GM19468 (cell line): Measurements from ENCODE around the gene YPEL2.

Experiments
- ATAC-seq: cut with Tn5 transposase; IDR thresholded peaks from one replicate; pipeline ENCODE4 v1.9.1; 2021; ENCODE audit warnings: mild to moderate bottlenecking, moderate library complexity, moderate number of reproducible peaks; ENCODE audit not compliant: unreplicated experiment; ENCODE audit errors: extremely low read depth

Gene YPEL2

GRCh38 chr17:59355030-59355701, 23.7 kb downstream of the YPEL2 start:
- ATAC-seq, result no peak

DNA sequence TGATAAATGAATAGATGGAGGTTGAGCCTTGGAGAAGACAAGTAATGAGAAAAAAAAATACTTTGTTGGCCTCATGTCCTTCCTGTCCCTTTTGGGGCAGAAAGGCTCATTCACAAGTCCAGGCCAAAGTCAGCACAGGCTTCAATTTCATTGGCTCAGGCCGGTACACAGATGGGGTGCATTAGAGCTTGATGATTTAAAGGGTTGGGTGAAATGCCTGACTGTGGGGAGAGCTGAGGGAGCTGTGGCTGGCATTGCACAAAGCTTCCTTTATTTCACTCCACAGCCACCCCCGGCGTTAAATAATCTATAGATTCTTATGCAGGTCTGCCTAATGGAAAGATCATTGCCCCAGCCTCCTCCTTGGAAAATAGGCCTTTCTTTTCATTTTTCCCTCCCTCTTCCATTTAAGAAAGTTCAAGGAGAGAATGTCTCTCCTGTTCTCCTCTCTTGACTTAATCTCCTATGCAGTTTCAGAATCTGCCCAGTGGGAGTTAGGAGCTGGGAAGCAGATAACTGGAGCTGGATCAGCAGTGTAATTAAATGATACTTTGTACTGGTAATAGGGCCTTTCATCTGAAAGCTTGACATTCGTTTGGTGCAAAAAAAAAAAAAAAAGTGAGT, 24.4 kb downstream of the YPEL2 start:
- ATAC-seq, result no peak

- ATAC-seq, result no peak
Measured at GRCh38 chr17:59356543-59357218, 25.2 kb downstream of the YPEL2 start.

GRCh38 chr17:59357219-59357697, 25.8 kb downstream of the YPEL2 start:
- no peak for ATAC-seq

DNA sequence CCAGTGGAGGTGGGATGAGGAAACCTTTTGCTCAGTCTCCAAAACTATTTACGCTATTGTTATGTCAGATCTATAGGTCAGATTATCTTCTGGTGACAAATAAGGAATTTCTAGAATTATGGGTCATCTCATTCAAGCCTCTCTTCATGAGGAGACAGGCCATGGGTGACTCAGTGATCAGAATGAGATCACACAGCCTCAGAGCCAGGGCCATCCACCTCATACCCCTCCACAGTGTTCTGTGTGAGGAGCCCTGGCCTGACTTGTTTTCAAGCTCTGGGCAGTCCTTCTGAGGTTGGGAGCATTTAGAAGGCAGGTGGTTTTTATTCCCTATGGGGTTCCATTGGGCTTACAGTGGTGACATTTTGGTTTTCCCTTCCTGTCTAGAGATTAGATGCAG, 26.5 kb downstream of the YPEL2 start:
- ATAC-seq, result no peak

- ATAC-seq, result no peak
Measured at GRCh38 chr17:59361386-59361785, 29.9 kb downstream of the YPEL2 start.

DNA sequence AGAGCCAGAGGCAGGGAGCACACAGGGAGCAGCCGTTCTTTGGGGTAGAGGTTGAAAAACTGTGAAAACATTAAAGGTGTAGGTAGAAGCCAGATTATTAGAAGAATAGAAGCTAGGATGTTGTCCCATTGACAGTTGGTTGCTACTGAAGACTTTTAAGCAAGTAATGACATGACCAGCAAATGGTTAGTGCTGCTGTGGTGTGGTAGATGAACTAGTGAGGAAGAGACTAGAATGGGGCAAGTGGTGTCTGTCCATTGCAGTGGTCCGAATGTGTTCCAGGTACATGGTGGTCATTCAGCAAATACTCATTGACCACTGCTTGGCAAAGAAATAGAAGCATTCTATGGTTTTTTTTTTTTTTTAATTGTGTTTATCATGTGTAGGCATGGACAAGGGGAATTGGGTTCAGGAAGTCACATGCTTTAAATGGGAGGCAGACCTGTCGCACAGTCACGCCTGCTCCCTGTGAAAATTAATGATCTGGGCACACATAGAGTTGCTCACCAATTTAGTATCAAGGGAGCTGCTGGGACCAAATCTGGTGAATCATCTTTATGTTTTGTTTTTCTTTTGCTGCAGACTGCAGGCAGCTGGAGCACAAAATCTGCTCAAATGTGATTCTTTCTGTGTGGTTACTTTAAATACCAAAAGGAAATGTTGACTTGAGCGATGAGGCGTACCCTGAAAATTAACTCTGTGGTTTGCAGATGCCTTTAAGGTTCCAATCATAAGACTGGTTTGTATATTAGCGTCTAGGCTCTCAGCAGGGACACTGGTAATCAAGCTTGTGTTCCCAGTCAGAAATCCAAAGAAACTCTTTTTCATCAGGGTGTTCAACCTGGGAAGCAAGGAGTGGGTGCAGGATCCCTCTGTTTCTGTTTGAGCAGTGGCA, 30.7 kb downstream of the YPEL2 start:
- no peak for ATAC-seq

- no peak for ATAC-seq
Measured at GRCh38 chr17:59362811-59363205, 31.4 kb downstream of the YPEL2 start.

DNA sequence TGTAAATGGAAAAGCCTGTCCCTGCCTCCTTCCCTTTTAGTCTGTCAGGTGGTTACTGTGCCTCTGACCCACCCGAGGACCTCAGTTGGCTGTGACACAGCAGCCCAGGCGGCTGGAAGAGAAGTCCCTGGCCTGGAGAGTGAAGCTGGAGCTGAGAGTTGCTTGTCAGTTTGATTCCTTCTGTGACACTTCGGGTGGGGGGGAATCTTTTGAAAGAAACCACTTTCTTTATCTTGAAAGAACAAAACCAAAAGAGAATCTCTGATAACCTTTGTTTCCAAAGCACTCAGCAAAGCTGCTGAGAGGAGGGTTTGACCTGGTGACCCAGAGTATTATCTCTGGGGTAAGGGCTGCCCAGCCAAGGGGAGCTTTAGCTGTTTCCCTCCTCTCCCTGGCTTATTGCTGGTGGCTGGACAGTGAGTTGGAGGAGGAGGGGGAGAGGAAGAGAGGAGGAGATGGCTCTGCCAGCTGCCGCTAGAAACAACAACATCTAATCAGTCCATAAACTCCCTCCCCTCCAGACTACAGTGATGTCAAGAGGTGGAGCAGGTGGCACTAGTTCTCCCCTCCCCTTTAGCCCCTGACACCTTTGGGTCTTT, 34.0 kb downstream of the YPEL2 start:
- no peak for ATAC-seq

DNA sequence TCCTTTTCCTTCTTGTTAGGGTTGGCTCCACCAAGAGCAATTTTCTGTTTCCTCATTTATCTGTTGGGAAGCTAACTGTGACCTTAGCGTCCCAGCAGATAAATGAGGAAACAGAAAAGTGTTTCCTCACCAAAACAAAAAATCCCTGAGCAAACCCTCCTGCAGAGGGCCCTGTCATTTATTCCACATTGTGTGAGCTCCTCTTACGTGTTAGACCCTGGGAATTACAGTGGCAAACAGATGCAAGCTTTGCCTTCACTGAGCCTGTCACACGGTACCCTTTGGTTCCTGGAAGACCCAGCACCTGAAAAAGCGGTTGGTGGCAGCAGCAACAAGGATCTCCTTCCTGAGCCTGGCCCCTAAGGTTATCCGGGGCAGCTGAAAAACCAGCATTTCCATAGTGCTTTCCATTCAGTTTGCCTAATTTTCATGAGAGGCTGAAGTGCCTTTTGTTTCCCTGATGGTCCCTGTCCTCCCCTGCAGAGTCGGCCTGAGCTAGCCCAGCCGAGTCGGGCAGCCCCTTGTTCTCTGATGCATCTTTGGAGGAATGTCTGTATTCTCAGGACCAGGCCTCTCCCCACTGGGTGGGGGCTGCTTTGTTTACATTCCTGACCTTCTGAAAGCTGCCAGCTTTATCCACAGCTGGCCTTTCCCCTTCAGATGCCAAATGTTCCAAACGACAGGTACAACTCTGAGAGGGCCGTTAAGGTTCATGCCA, 34.7 kb downstream of the YPEL2 start:
- ATAC-seq, result no peak

GRCh38 chr17:59366773-59367656, 35.6 kb downstream of the YPEL2 start:
- no peak for ATAC-seq

DNA sequence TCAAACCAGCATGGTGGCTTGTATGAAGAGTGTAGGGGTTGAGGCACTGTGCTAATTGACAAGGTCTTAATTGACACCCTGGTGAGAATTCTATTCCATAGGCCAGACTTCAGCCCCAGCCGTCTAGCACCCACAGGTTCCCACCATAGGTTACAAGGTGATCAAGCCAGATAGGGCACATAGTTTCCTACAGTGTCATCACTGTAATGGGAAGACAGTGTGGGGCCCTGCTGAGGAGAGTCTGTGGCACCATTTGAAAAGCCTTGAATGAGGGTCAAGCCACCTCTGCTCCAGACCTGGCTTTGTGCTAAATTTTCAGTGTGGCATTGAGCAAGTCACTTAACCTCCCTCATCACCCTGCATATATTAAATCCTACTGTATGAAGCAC, 36.2 kb downstream of the YPEL2 start:
- no peak for ATAC-seq

DNA sequence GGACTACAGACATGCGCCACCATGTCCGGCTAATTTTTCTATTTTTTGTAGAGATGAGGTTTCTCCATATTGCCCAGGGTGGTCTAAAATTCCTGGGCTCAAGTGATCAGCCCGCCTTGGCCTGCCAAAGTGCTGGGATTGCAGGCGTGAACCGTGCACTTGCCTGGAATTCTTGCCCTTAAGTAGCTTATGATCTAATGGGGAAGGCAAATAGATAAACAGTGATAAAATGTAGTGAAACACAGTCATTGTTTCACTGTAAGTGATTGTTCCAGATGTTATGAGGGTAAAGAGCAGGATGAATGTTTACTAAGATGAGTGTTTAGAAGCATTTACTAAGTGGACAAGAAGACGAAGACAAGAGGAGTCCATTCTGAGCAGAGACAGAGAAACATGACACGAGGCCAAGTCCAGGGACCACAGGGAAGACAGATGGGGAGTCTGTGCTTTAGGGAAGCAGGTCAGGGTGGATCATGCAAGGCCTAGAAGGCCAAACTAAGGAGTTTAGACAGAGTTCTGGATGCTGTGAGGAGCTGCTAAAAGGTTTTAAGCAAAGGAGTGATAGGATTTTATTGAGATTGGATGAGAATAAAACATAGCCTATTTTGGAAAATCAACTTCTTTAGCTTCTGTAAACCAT, 36.9 kb downstream of the YPEL2 start:
- ATAC-seq, result no peak

DNA sequence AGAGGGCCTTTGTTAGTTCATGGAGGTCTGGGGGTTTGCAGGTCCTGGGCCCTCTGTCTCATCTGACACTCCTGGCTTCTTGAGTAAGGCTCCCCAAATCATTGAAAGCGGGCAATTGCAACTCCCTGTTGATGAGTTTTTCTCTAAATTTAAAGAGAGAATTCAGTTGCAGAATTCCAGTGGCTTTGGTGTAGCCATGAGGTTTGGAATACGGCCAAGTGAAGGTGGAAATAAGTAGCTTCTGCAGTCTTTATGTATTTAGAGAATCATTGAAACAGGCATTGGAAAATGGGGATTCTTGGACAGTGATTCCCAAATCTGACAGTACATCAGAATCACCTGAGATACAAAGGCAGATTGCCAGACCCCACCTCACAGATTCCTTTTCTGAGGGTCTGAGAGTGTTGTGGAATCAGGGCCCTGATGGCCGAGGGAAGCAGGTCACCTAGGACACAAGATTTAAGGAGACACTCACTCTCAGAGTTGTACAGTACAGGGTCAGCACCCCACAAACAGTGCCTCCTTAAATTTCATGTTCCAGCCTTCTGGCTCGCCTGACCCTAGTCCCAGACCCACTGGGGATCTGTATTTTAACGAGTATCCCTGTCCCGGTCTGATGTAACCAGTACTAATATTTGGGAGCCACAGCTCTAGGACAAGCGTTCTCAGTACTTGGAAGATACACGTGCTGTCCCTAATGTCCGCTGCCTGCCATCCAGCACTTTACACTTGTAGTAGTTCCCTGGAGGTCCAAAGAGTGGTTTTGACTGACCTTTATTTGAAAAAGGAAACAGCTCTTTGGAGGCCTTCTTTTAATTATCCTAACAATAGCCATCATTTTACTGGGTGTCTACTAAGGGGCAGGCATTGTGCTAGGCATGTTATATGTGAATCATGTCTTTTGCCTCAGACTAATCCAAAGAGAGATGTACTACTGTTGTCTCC, 37.8 kb downstream of the YPEL2 start:
- no peak for ATAC-seq

GRCh38 chr17:59370593-59371299, 39.3 kb downstream of the YPEL2 start:
- ATAC-seq, result no peak

DNA sequence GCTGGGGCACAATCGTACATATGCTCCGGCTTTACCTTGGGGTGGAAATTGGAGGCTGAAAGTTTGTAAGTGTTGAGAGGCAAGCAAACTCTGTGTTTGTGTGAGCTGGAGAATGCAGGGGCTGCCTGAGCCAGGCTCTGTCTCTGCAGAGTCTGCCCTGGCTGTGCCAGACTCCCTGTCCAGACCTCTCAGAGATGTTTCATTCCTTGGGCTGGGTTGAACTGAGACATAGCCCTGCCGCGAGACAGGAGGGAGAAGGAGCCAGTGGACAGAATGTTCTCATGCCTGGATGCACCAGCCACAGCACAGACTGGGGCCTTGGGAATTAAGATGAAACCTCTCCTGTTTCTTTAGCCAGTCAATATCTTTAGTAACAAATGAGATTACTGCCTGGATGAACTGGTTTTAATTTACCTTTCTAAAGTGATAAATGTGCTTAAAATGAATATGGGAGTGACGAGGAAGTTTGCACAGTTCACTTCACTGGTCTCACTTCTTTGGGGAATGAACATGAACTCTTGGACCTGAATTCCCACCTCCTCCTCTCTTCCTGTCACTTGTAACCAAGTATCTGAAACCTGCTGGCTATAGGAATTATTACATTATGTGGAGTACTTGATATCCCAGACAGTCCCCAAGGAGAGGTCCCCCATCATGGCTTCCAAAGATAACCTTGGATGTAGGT, 40.1 kb downstream of the YPEL2 start:
- no peak for ATAC-seq
